GM20000 (cell line): ENCODE measurements around the gene DNAJC7.

Experiments
- DNase-seq: peaks from one replicate; pipeline ENCODE4 v3.0.0; 2012; ENCODE audit warnings: low spot score
- CTCF ChIP-seq: IDR thresholded peaks from 2 replicates; pipeline ENCODE4 v1.5.1; 2012; ENCODE audit warnings: mild to moderate bottlenecking, control low read depth; ENCODE audit errors: extremely low read depth, missing control alignments

Gene DNAJC7

DNA sequence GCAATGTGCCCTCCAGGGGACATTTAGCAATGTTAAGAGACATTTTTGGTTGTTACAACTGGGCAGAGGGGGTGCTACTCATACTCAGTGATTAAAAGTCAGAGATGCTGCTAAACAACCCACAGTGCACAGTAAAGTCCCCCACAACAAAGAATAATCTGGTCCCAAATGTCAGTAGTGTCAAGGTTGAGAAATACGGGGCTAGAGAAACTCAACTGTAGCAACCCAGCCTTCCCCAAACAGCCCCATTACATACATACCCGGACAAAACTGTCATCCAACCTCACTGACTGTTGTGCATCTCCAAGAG is 20.4 kb downstream of the DNAJC7 start:
- TF ChIP-seq CTCF, result no peak
- DNase-seq, result no peak

GRCh38 chr17:41992576-41992975 is 24.7 kb downstream of the DNAJC7 start:
- no peak for DNase-seq
- TF ChIP-seq CTCF, result no peak

- no peak for TF ChIP-seq CTCF
- no peak for DNase-seq
These were observed 27.4 kb downstream of the DNAJC7 start for GRCh38 chr17:41989702-41990419.

DNA sequence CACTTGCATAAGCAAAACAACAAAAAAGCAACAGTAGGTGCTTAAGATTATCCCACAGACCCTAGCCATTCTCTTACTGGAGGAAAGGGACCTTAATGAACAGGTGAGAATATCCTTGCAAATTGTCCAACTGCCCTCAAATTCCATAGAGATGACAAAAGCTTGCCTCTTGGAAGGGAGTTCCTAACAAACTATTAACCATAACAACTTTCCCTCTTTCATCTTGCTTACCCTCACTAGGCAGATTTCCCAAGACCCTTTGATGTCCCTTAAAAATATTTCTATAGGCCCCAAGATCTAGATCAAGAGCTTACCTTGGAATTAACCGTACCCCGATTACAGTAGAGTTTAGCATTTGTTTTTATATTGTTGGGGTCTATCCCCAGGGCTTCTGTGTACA is 28.8 kb downstream of the DNAJC7 start:
- DNase-seq, result no peak
- no peak for TF ChIP-seq CTCF

GRCh38 chr17:41987642-41988041 is 29.6 kb downstream of the DNAJC7 start:
- no peak for DNase-seq
- TF ChIP-seq CTCF, result no peak

- TF ChIP-seq CTCF, result no peak
- DNase-seq, result no peak
These were observed 30.6 kb downstream of the DNAJC7 start for GRCh38 chr17:41986634-41987033.

DNA sequence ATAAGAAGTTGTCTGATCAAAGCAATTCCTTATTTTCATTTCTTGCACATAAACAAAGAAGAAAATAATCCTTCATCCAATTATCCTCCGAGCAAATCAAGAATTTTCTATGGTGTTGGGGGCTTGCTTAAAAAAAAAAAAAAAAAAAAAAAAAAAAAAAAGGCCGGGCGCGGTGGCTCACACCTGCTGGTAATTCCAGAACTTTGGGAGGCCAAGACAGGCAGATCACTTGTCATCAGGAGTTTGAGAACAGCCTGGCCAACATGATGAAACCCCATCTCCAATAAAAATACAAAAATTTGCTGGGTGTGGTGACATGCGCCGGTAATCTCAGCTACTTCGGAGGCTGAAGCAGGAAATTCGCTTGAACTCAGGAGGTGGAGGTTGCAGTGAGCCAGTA is 31.3 kb downstream of the DNAJC7 start:
- TF ChIP-seq CTCF, result no peak
- DNase-seq, result no peak
